ENCODE measurements around the gene MDFIC2. TPM values are rescaled to one million over a fixed set of nuclear protein-coding genes. Genes with fewer than 3 reads are reported as not detected.

The MDFIC2 gene
- total and polyA plus RNA-seq, 2 experiments from 2014 or later: not detected

- TF ChIP-seq EZH2phosphoT487 (IDR thresholded peaks at IDR 0.05; ENCODE audit: unreplicated experiment) (no peak), JUNB (IDR thresholded peaks at IDR 0.05; ENCODE audit: unreplicated experiment) (no peak), ZNF462 (CRISPR knock-in tag; IDR thresholded peaks at IDR 0.05) (no peak), CREB1 (CRISPR knock-in tag; IDR thresholded peaks at IDR 0.05; ENCODE audit: low read depth) (no peak), ZNF331 (CRISPR knock-in tag; IDR thresholded peaks at IDR 0.05; ENCODE audit: low read depth) (no peak), ETS1 (IDR thresholded peaks at IDR 0.05) (no peak), POLR2AphosphoS5 (IDR thresholded peaks at IDR 0.05; ENCODE audit: low read depth) (no peak), EZH2 (IDR thresholded peaks at IDR 0.05; ENCODE audit: low read depth, unreplicated experiment) (no peak), REST (IDR thresholded peaks at IDR 0.05; ENCODE audit: unreplicated experiment) (no peak)
- H3F3A ChIP-seq (replicated peaks; ENCODE audit: low read depth): no peaks in the 10 kb centered on the region
- no peak overlapping the region for H3K27ac ChIP-seq (ENCODE audit: low read depth)
- no peaks in the 10 kb centered on the region for H3K9me3 Mint-ChIP-seq
- peaks cover 2% of the 10 kb centered on the region; the same call in 1 of the 2 replicates for H3K4me1 ChIP-seq (ENCODE audit: insufficient read depth)
- H3K79me2 ChIP-seq (replicated peaks; ENCODE audit: insufficient read depth): no peaks in the 10 kb centered on the region
- H3K27ac Mint-ChIP-seq: no peak overlapping the region
- no peaks in the 10 kb centered on the region for H3K9me2 ChIP-seq (ENCODE audit: insufficient read depth)
- no peak overlapping the region for H3K4me3 ChIP-seq
- H3K4me1 Mint-ChIP-seq: peaks cover 7% of the 10 kb centered on the region
- H3K36me3 Mint-ChIP-seq (ENCODE audit: low read depth): no peaks in the 10 kb centered on the region
- H3K4me3 Mint-ChIP-seq: no peak overlapping the region
- H3K4me2 ChIP-seq: no peak overlapping the region
- no peak overlapping the region for H2AFZ ChIP-seq
- peaks cover 4% of the 10 kb centered on the region for H3K27me3 Mint-ChIP-seq (ENCODE audit: insufficient read depth, low read depth, poor library complexity)
- H3K27me3 ChIP-seq (ENCODE audit: insufficient read depth): no peaks in the 10 kb centered on the region
- ATAC-seq: no peak
- no peak for DNase-seq (ENCODE audit: low spot score)
- no peaks in the 10 kb centered on the region for H3K36me3 ChIP-seq (ENCODE audit: insufficient read depth)
- no peaks in the 10 kb centered on the region for H4K20me1 ChIP-seq (replicated peaks; ENCODE audit: insufficient read depth)
Measured at GRCh38 chr3:70176224-70176623, 136.2 kb downstream of the MDFIC2 start.
